HG03439 (cell line): ENCODE data around the gene EFNA2.

Source experiments
- ATAC-seq: cut with Tn5 transposase; IDR thresholded peaks from one replicate; pipeline ENCODE4 v1.9.1; 2021; ENCODE audit warnings: mild to moderate bottlenecking, moderate library complexity; ENCODE audit not compliant: unreplicated experiment

The EFNA2 gene

DNA sequence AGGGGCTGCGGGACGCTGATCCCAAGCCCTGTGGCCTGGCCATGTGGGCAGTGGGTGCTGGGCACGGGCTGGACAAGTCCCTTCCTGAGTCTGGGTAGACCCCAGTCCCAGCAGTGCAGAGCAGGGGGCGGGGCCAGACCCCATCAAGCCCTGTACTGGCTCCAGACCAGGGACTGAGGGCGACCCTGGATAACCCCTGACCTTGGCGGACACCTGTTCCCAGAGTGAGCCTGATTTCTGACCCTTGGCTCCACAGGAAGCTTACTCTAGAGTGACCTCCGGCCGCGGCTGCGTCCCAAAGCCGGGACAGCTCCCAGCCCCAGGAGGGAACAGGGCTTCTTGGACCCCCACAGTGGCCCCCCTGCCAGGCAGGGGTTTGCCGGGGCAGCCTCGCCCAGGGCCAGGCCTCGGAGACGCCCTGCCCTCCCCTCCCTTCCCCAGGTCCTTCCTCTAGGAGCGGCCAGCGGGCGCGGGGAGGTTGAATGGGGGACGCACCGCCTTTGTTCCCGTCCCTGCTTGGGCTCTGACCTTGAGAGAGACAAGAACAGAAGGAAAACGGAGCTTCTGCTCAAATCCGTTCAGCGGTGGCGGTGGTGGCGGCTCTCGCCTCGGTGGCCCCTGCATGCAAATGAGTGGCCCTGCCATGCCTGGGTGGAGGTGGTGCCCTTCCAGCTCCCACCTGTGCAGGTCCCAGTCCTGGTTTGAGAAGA, 2.3 kb upstream of the EFNA2 start:
- no peak for ATAC-seq

GRCh38 chr19:1283917-1284292, 1.8 kb upstream of the EFNA2 start:
- no peak for ATAC-seq

DNA sequence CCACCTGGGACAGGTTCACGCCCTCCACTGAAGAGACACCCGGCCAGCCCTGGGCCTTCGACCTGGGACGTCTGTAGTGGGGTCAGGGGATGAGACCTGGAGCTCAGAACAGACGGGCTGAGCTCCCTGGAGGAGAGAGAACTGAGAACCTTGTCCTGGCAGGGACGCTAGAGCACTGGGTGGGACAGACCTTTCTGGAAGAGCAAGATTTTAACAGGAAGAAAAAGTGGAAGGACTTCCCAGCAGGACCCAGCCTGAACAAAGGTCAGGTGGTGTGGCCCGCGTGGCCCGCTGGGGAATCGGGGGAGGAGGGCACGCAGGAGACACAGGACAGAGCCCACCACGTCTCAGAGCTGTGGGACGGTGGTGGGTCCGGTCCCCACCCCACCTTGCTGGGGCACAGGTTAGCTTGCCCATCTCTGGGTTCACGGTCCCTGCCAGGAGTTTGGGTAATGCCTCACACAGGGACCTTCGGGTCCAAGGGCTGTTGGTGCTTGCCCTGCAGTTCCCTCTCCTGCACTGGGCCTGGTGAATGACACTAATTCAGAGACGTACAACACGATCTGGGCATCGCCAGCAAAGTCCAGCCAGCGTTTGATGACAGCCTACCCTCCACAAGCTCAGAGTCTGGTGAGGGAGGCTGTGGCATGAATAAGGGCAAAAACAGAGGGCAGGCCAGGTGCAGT, 1.2 kb upstream of the EFNA2 start:
- no peak for ATAC-seq

DNA sequence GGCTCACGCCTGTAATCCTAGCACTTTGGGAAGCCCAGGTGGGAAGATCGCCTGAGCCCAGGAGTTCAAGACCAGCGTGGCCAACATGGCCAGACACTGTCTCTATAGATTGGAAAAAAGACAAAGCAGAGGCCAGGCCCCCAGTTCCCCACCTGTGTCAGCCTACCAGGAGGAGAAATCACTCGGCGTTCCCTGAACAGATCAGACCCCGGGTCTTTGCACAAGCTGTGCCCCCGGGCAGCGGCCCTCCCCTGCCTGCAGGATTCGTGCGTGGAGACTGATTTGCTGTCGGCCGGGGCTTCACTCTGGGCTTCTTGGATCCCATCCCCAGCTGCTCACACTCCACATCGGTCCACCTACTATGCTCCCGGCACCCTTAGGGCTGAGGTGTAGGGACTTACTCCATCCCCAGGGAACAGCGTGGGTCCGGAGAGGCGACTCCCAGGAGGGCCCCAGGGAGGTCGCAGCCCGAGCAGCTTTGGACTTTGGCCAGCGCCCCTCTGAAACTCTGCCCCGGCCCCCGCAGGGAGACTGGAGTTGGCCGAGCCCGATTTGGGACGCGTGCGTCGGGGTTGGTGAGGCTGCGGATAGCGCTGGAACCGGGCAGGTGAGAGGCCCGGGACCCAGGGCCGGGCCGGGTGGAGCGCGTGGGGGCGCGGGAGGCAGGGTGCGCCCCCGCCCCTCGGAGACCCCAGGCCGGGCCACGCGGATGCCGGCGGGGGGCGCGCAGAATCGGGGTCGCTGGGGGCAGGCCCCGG, 515 bp upstream of the EFNA2 start:
- no peak for ATAC-seq

GRCh38 chr19:1286487-1287353, 1.0 kb downstream of the EFNA2 start:
- ATAC-seq: no peak

DNA sequence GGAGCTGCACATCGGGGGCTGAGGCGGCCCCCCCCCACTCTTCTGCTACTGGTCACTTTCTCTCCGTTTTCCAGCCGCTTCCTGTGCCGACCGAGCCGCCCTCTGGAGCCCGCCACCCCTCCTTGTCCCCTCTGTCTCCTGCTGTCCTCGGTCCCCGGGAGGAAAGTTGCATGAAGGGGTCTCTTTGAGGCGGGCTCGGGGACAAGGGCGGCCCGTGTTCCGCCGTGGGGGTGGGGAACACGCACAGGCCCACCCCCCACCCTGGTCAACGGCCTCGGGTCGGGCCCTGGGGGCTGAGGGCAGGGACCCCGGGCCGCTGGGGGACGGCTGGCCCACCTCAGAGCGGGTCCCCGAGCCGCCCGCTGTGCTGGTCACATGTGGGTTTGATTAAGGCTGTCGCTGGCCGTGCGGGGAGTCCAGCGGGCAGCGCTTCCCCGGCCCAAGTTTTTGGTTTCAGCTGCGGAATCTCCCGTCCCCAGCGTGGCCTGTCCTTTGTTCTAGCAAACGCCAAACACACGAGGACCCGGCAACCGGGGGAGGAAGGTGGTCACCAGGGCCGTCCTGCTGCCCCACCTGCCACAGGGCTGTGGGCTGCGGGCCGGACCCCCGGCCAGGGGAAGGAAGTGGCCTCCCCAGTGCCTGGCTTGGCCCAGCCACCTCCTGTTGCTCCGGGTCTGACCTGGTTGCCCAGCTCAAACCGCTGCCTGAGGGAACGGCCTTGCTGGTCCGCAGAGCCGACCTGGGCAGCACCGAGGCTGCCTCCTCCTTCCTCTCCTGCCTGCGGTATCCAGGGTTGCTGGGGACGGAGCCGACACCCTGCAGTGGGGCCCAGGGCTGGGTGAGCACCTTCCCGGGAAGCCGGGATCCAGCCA, 1.9 kb downstream of the EFNA2 start:
- ATAC-seq: no peak

GRCh38 chr19:1288226-1288612, 2.5 kb downstream of the EFNA2 start:
- no peak for ATAC-seq

DNA sequence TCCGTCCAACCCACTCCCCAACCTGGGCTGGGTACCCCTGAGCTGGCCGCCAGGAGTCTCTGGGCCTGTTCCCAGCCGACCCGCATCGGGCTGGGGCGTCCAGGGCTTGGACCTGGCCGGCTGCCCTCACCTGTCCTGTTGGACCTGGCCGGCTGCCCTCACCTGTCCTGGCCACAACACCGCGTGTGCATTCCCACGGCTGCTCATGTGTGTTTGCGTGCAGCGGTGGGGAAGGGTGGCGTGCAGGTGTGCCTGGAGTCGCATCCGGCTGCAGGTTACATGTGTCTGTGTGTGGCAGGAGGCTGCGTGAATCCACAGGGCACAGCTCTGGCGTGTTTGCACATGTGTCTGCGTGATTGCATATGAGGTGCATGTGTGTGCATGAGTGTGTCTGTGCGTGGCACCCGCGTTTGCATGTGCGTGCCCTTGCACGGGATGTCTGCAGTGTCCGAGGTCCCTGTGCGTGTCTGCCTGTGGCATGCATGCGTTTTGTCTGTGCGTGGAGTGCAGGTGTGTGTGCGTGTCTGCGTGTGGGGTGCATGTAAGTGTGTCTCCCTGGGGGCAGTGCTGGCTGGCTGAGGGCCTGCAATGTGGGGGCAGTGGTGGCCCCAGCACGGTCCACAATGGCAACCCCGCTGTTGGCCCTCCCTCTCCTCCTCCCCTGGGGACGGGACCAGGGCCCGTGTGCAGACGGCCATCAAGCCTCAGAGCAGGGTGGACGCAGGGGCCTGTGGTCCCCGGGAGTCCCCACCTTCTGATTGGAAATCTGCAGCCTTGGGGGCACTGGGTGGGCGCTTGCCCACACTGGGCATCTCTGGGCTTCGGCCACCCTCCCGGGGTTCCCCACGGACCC, 3.4 kb downstream of the EFNA2 start:
- ATAC-seq: no peak

GRCh38 chr19:1289686-1290025, 4.0 kb downstream of the EFNA2 start:
- ATAC-seq: no peak

- no peak for ATAC-seq
These were observed 4.6 kb downstream of the EFNA2 start for GRCh38 chr19:1290196-1290702.

DNA sequence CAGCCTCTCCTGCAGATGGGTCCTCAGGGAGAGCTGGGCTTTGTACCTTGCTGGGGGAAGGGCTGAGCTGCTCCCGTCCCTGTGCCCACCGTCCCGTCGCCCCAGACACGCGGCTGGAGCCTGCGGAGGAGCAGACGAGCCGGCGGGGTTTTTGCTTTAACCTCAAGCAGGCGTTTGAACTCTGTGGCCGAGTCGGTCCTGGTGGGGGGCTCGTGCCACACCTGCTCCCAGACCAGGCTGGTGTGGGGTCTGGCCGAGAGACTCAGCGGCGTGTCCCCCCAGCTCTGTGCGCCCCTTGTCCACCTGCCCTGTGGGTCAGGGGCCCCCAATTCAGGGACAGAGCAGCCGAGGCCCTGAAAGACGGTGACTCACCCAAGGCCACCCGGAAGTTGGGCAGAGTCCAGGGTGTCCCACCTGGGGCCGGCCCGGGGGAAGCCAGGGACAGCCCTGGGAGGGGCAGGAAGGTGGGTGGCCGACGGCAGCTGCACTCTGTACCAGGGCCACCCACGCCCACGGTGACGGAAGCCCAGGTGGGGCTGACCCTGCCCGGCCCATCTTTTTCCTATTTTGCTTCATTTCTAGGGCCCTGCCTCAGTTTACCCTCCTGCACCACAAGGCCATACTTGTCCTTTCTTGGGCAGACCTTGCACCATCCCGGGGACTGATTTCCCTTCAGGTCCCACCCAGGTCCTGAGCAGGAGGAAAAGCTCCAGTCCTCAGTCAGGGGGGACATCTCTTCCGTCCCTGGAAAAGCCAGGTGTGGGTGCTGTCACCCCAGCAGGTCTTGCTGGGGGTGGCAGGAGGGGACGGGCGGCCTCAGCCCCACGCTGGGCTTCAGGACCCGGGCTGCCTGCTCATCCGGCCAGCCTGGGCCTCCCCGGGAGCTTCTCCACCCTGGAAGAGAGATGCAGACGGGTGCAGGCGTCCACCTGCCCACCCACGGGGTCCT, 5.3 kb downstream of the EFNA2 start:
- ATAC-seq: no peak

DNA sequence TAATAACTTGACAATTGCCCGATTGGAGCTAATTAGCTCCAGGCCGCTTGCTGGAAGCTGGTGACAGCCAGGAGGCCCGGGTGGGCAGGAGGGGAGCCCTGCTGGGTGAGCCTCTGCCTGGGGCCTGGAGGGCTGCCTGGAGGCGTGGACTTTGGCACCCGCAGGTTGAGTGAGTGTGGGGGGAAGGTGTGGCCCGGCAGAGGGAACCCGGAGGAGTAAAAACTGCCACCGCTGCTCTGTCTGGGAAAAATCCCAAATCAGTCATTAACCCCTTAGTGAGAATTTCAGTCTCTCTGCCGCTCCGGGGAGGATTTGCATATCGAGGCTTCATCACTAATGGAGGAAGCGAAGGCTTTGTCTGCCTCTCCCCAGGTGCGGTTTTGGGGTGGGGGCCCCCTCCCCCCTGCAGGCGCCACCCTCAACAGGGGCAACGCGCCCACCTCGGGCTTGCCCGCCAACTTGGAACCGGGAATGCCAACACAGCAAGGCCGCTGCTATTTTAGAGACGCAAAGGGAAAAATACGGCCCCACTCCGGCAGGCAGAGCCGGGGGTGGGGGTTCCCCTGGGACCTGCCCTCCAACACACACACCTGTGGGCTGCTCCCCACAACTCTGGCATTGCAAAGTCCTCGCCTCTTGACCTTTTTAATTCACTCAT, 6.2 kb downstream of the EFNA2 start:
- no peak for ATAC-seq

- ATAC-seq: no peak
These were observed 6.9 kb downstream of the EFNA2 start for GRCh38 chr19:1292419-1293151.

DNA sequence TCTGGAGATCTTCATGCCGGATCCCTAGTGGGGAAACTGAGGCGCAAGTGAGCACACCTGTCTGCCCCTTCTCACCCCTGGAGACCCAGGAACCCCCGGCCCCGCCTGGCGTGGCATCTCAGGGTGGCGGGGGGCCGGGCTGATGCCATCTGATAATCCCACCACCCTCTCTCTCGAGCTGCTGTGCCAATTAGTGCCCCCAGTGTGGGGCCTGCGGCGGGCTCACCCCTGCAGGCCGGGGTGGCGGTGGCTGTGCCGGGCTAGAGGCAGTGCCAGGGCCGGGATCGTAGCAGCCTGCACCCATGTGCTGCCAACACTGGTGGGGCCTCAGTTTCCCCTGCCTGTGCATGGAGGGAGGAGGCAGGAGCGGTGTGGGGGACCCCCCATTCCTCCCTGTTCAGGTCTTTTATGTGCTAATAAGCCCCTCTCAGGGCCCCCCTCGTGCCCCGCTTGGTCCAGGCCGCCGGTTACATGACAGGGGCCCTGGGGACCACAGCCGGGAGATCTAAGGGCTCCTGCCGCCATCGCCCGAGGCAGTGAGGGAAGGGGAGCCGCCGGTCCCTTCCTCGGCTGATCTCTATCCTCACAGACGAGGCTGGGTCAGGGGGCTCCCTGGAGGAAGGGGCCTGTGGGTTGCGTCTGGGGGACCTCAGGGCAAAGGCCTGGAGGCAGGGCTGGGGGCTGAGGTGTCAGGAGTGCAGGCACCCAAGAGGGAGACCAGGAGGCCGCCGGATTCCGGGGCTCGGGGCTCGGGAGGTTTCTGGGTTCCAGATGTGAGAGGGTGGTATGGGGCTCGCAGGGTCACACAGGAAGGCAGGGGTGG, 8.3 kb downstream of the EFNA2 start:
- ATAC-seq: no peak

- ATAC-seq: no peak
These were observed 9.0 kb downstream of the EFNA2 start for GRCh38 chr19:1294688-1295087.
